Activated gamma-delta T cell treated with anti-CD3 and anti-CD28 coated beads, Interleukin-2, amount 50 U/mL, for 16 hours (primary cell): ENCODE measurements around the gene ADAMTS16.

Experiments
- DNase-seq: peaks from one replicate; pipeline ENCODE4 v3.0.0-alpha.2; 2020; ENCODE audit warnings: low read depth

ADAMTS16 gene

GRCh38 chr5:5183189-5183699 is 43.1 kb downstream of the ADAMTS16 start:
- no peak for DNase-seq

GRCh38 chr5:5183933-5184332 is 43.8 kb downstream of the ADAMTS16 start:
- no peak for DNase-seq

- no peak for DNase-seq
These were observed 48.4 kb downstream of the ADAMTS16 start for GRCh38 chr5:5188376-5189050.

- DNase-seq, result no peak
These were observed 48.9 kb downstream of the ADAMTS16 start for GRCh38 chr5:5189051-5189430.

- DNase-seq, result no peak
These were observed 51.8 kb downstream of the ADAMTS16 start for GRCh38 chr5:5191906-5192305.

- DNase-seq, result no peak
These were observed 52.6 kb downstream of the ADAMTS16 start for GRCh38 chr5:5192681-5193080.

- DNase-seq, result no peak
These were observed 55.2 kb downstream of the ADAMTS16 start for GRCh38 chr5:5195128-5195918.

- no peak for DNase-seq
These were observed 58.0 kb downstream of the ADAMTS16 start for GRCh38 chr5:5198135-5198534.

- DNase-seq, result no peak
These were observed 58.7 kb downstream of the ADAMTS16 start for GRCh38 chr5:5198815-5199214.

GRCh38 chr5:5199495-5199894 is 59.4 kb downstream of the ADAMTS16 start:
- no peak for DNase-seq

- DNase-seq, result no peak
These were observed 60.0 kb downstream of the ADAMTS16 start for GRCh38 chr5:5200133-5200532.

GRCh38 chr5:5202321-5202720 is 62.2 kb downstream of the ADAMTS16 start:
- no peak for DNase-seq

GRCh38 chr5:5203451-5203850 is 63.3 kb downstream of the ADAMTS16 start:
- no peak for DNase-seq

GRCh38 chr5:5207828-5208227 is 67.7 kb downstream of the ADAMTS16 start:
- DNase-seq, result no peak

- no peak for DNase-seq
These were observed 69.0 kb downstream of the ADAMTS16 start for GRCh38 chr5:5209089-5209488.

GRCh38 chr5:5209510-5210286 is 69.6 kb downstream of the ADAMTS16 start:
- no peak for DNase-seq

GRCh38 chr5:5217371-5217770 is 77.2 kb downstream of the ADAMTS16 start:
- DNase-seq, result no peak

GRCh38 chr5:5218396-5218795 is 78.3 kb downstream of the ADAMTS16 start:
- DNase-seq, result no peak

GRCh38 chr5:5219541-5219940 is 79.4 kb downstream of the ADAMTS16 start:
- DNase-seq, result no peak

GRCh38 chr5:5220901-5221631 is 80.9 kb downstream of the ADAMTS16 start:
- DNase-seq, result no peak

GRCh38 chr5:5221724-5222123 is 81.6 kb downstream of the ADAMTS16 start:
- no peak for DNase-seq

GRCh38 chr5:5231576-5231975 is 91.4 kb downstream of the ADAMTS16 start:
- DNase-seq, result no peak
